Gastrocnemius medialis (tissue), 4 donors: ENCODE results near the gene HPCAL1.

Experiments
- CTCF ChIP-seq, 5 experiments: fragments of 450-650 bp in 3 of 5; fragments of 200-600 bp in 2 of 5; sonication (generic) in 2 of 5; IDR thresholded peaks in 4 of 5; conservative IDR thresholded peaks in 1 of 5; 1 replicate in 4 of 5; 2 replicates in 1 of 5; pipeline ENCODE4 v1.5.1; 2016 to 2019; ENCODE audit warnings: antibody characterized with exemption in 5 of 5, mild to moderate bottlenecking in 3 of 5, moderate library complexity in 3 of 5
- POLR2A ChIP-seq, 2 donors: fragments of 450-650 bp; IDR thresholded peaks; one replicate each; pipeline ENCODE4 v1.6.1; 2017; ENCODE audit warnings: antibody characterized with exemption in 2 of 2, mild to moderate bottlenecking in 2 of 2, moderate library complexity in 2 of 2

GRCh38 chr2:10370390-10370789 lies 67.7 kb downstream of the HPCAL1 start:
- no peak for TF ChIP-seq CTCF (IDR thresholded peaks at IDR 0.05 in 4 of 5, conservative IDR thresholded peaks at IDR 0.05 in 1 of 5)
- no peak for TF ChIP-seq POLR2A (IDR thresholded peaks at IDR 0.05)
